SKM-1 treated with dmso at 0.1 percent for 144 hours (cell line): ENCODE measurements around the gene ADH1B.
"Not testable (repeated sequence)": the region's sequence is repeated elsewhere in the genome, so short reads cannot be mapped to it uniquely, and the experiment has no call there.

Experiments used
- DNase-seq: peaks from one replicate; lab custom pipeline; 2025; ENCODE audit not compliant: unreplicated experiment; lab: John Stamatoyannopoulos, UW

The ADH1B gene

DNA sequence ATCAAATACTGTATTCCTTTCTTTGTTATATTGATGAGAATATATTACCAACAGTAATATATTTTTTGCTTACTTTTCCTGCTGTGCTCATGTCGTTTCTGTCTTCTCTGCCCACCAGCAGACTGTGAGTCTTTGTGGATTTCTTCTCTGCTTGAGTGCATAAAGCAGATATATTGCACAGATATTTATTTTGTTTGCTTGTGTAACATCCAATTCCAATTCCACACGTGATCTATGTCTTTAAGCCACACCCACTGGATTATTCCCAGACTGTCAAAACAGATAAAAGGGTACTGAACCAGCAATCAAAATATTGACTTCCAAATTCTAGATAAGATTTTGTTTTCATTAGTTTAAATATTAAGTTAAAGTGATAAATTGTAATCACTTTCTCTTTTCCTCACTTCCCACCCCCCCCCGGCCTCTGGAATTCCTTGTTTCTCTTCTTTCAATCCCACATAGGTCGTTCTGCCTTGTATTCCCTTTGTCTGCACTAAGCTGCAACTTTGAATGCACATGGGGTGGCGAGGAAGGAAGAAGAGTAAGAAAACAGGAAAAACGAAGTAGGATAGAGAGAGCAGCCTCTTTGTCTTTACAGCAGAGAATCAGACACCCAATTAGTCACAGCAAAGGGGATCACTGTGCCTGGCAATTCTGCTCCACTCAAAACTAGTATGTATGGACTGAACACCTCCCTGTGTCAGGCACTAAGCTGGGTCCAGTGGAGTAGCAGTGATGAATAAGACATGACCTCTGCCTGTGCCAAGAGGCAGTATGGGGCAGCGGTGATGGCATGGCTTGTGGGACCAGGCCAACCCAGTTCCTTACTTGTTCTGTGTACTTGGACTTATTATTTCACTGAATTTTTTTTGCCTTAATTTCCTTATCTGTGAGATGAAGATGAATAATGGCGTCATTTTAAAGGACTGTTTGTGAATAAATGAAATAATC, at the start of gene ADH1B:
ADH1B (minus strand) TSS at position 161 of the 951 bp plus-strand sequence; CDS start at position 91, 70 bp downstream.
- no peak for DNase-seq

GRCh38 chr4:99367817-99368216, 46.6 kb upstream of the ADH1B start:
- DNase-seq = not testable (repeated sequence)

- no peak for DNase-seq
Observed at GRCh38 chr4:99366491-99366890, 45.3 kb upstream of the ADH1B start.

DNA sequence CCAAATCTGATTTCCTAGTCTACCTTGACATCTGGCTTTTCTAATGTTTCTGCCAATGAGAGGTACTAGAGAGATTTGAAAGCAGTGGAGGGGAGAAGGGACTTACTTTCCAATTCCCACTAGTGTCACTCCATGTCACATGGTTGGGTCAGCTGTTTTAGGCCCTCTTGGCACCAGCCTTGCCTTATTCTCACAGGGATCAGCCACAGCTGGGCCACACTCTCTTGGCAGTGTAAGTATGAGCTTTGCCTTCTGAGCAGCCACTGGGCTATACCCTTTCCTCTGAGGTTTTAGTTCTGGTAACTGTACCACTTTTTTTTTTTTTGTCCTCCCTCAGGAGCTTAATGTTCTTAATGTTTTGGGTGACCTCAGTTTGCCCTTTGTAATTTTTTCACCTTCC, 41.6 kb upstream of the ADH1B start:
- DNase-seq = no peak

DNA sequence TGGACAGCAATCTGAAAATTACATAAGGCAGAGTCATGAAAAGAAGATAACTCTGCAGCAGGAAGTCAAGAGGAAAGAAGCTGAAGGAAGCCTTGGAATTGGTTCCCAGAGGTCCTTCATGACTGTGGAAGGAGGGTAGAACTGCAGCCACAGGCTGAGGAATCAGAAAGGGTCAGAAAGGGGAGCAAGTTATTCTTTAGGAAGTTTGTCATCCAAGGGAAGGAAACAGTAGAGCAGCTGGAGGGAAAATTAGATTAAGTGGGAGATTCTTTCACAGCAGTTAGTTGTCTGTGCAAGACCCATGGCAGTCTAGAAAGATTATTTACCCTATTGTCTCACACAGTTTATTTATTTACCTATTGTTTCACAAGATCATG, 40.7 kb upstream of the ADH1B start:
- DNase-seq = no peak

DNA sequence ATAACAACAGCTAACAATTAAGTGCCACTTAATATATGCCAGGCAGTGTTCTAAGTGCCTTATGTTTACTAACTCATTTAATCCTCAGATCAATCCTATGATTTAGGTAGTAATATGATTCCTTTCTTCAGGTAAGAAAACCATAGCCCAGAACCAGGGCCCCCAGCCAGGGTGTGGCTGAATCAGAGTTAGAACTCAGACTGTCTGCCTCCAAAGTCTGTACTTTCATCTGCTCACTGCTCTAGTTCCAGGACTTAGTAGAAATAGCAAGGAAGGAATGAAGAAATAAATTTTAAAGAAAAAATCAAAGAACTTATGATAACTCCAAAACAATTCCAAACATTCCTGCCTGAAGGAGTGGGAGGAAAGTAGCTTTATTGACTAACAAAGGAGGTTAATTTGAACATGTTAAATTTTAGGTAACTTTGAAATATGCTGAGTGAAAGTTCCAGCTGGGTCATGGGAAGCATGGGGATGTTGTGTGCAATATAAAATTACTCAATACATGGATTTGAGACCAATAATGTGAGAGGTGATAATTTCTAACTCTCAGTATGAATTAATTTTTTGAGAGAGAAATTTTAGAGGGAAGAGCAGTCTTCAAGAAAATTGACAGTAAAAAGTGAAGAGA, 40.2 kb upstream of the ADH1B start:
- no peak for DNase-seq

DNA sequence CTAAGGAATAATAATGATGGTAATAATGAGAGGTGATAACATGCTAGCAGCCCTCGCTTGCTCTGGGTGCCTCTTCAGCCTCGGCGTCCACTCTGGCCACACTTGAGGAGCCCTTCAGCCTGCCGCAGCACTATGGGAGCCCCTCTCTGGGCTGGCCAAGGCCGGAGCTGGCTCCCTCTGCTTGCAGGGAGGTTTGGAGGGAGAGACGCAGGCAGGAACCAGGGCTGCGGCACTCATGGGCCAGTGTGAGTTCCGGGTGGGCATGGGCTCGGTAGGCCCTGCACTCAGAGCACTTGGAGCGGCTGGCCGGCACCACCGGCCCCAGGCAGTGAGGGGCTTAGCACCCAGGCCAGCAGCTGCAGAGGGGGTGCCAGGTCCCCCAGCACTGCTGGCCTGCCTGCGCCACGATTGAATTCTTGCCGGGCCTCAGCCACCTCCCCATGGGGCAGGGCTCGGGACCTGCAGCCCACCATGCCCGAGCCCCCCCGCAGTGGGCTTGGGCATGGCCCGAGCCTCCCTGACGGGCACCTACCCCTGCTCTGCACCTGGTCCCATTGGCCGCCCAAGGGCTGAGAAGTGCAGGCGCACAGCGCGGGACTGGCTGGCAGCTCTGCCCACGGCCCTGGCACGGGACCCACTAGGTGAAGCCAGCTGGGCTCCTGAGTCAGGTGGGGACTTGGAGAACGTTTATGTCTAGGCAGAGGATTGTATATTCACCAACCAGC, 38.4 kb upstream of the ADH1B start:
- no peak for DNase-seq

GRCh38 chr4:99357948-99358347, 36.7 kb upstream of the ADH1B start:
- DNase-seq = no peak

- no peak for DNase-seq
Observed at GRCh38 chr4:99356992-99357391, 35.8 kb upstream of the ADH1B start.

- DNase-seq = not testable (repeated sequence)
Observed at GRCh38 chr4:99356149-99356548, 34.9 kb upstream of the ADH1B start.

DNA sequence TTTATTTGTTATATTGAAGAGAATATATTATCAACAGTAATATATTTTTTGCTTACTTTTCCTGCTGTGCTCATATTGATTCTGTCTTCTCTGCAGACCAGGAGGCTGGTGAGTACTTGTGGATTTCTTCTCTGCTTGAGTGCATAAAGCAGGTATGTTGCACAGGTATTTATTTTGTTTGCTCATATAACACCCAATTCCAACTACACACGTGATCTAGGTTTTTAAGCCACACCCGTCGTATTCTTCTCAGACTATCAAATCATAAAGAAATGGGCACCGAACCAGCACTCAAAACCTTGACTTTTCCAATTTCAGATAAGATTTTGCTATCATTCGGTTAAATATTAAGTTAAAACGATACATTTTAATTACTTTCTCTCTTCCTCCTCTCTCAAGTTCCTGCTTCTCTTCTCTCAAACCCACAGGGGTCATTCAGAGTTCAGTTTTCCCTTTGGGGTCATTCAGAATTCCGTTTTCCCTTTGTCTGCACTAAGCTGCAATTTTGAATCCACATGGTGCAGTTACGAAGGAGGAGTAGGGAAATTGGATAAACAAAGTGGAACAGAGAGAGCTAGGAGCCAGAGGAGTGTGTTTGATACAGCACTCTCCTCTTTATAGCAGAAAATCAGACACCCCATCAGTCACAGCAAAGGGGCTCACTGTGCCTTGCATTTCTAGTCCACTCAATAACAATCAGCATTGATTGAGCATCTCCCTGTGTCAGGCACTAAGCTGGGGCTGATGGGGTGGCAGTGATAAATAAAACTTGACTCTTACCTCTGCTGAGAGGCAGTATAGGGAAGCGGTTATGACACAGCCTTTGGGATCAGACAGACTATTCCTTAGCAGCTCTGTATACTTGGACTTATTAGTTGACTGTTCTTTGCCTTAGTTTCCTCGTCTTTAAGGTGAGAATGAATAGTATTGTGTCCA, 31.7 kb upstream of the ADH1B start, which contains the start of gene ADH1C:
ADH1C (minus strand) TSS at position 145 of the 936 bp plus-strand sequence; CDS start at position 74, 71 bp downstream.
- DNase-seq = no peak

GRCh38 chr4:99351487-99351886, 30.3 kb upstream of the ADH1B start:
- DNase-seq = no peak

GRCh38 chr4:99349338-99349737, 28.1 kb upstream of the ADH1B start:
- no peak for DNase-seq

DNA sequence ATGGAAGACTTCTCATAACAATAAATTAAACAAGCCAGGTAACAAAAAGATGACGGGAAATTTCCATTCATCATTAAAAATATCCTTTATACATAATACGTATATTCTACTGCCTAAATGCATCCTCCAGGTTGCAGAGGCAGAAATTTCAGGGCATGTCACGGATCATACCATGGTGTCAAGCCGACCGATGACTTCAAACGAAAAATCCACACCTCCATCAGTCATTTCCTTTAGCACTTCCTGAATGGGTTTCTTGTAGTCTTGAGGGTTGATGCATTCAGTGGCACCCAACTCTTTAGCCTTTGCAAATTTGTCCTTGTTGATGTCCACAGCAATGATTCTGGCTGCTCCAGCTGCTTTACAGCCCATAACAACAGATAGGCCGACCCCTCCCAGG, 21.4 kb upstream of the ADH1B start:
- DNase-seq = not testable (repeated sequence)

GRCh38 chr4:99341426-99341825, 20.2 kb upstream of the ADH1B start:
- DNase-seq = no peak

GRCh38 chr4:99339172-99339571, 18.0 kb upstream of the ADH1B start:
- DNase-seq = no peak

GRCh38 chr4:99336553-99336952, 15.4 kb upstream of the ADH1B start:
- no peak for DNase-seq

- no peak for DNase-seq
Observed at GRCh38 chr4:99334880-99335279, 13.7 kb upstream of the ADH1B start.

GRCh38 chr4:99330648-99331047, 9.4 kb upstream of the ADH1B start:
- no peak for DNase-seq

DNA sequence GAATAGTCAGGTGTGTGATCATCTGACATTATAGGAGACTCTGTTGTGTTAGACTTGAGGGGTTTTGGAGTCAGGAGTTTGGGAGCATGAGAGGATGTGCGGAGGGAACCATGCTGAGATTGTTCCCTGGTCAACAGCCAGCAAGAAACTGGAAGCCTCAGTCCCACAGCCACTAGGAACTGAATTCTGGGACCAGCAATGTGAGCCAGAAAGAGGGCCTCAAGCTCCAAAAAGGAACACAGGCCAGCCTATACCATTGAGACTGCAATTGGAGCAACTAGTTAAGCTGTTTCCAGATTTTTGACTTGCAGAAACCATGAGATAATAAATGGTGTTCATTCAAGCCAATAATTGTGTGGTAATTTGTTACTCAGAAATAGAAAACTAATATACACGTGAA, 8.7 kb upstream of the ADH1B start:
- no peak for DNase-seq
